ENCODE measurements around the gene CDC37L1. TPM values are rescaled to one million over a fixed set of nuclear protein-coding genes. Genes with fewer than 3 reads are reported as not detected.

Gene CDC37L1
- total and polyA plus RNA-seq, 2 of the 8 experiments (the other 6 are each of a cell fraction or from before 2014, with no cell fraction given): 4.6 to 23.8 TPM

- Histone ChIP-seq H2AK5ac (ENCODE audit: low read depth, low read length) (no peak overlapping the region), H3K23ac (ENCODE audit: insufficient read length) (no peak overlapping the region), H3K27me3 (replicated peaks in 1 of 4; ENCODE audit: control insufficient read depth in 3 of 4, extremely low read depth in 1 of 4, insufficient read depth in 3 of 4, low read length in 3 of 4) (no peaks in the 10 kb centered on the region), H3K14ac (ENCODE audit: insufficient read length) (no peak overlapping the region), H3K23me2 (ENCODE audit: low read depth, low read length) (no peaks in the 10 kb centered on the region), H2BK12ac (ENCODE audit: low read depth, low read length) (no peak overlapping the region), H2BK15ac (ENCODE audit: low read length) (no peak overlapping the region), H3K4ac (replicated peaks; ENCODE audit: insufficient read length, low read depth, low read length) (no peak overlapping the region), H3K9me3 (ENCODE audit: insufficient read depth in 2 of 2, low read depth in 1 of 2, low read length in 1 of 2) (no peaks in the 10 kb centered on the region), H2BK20ac (ENCODE audit: low read length) (no peak overlapping the region), H3K4me3 (ENCODE audit: extremely low read depth in 1 of 4, insufficient read depth in 2 of 4, low read depth in 3 of 4, low read length in 4 of 4) (no peak overlapping the region), H3K79me1 (ENCODE audit: low read depth, low read length) (no peaks in the 10 kb centered on the region; the same call in 1 of the 2 replicates), H3K18ac (ENCODE audit: extremely low read depth, low read length) (no peak overlapping the region), H3K56ac (replicated peaks; ENCODE audit: insufficient read length, low read depth, low read length) (no peak overlapping the region), H2BK120ac (replicated peaks; ENCODE audit: low read depth, low read length) (no peak overlapping the region), H4K91ac (replicated peaks; ENCODE audit: insufficient read length, low read length) (no peak overlapping the region), H2AFZ (ENCODE audit: low read length) (no peak overlapping the region), H4K8ac (ENCODE audit: extremely low read depth, insufficient read depth, low read length) (no peak overlapping the region), H4K20me1 (replicated peaks in 1 of 2; ENCODE audit: control insufficient read depth in 1 of 2, insufficient read depth in 2 of 2, low read length in 2 of 2) (no peaks in the 10 kb centered on the region), H2BK5ac (ENCODE audit: low read depth, low read length) (no peak overlapping the region), H3K79me2 (ENCODE audit: control insufficient read depth in 1 of 2, insufficient read depth in 2 of 2, low read length in 2 of 2) (peaks cover 0 to 11% of the 10 kb centered on the region in 2 experiments; a peak in 2 of 4 replicates), H3K9ac (replicated peaks in 1 of 4; ENCODE audit: extremely low read depth in 1 of 4, low read depth in 3 of 4, low read length in 3 of 4) (no peak overlapping the region), H3K27ac (ENCODE audit: low read depth, low read length) (no peak overlapping the region), H3K4me2 (ENCODE audit: insufficient read depth in 1 of 2, low read depth in 2 of 2, low read length in 2 of 2) (no peak overlapping the region), H3K36me3 (ENCODE audit: control insufficient read depth in 2 of 4, insufficient read depth in 4 of 4, low read length in 3 of 4) (0 out of 8 replicates have a peak, but pooled peaks cover 0 to 6% (median 0%) of the 10 kb centered on the region in 4 experiments), H3K4me1 (replicated peaks in 1 of 4; ENCODE audit: control insufficient read depth in 3 of 4, insufficient read depth in 4 of 4, low read length in 3 of 4) (no peaks in the 10 kb centered on the region), H4K5ac (ENCODE audit: insufficient read length, low read depth, low read length) (no peak overlapping the region)
- WGBS, 2 experiments (ENCODE audit: extremely low coverage in 1 of 2, insufficient coverage in 1 of 2, insufficient read length in 1 of 2, insufficient replicate concordance in 2 of 2, low coverage in 1 of 2, low lambda C conversion rate in 2 of 2, missing lambda C conversion rate in 1 of 2): 79% methylated on average over 7 of the region's 7 CpGs; no CpG with 5 or more reads in 1 of the 2 experiments
- ChIA-PET CTCF (ENCODE audit: partially characterized antibody) (no interaction called here), POLR2A (ENCODE audit: partially characterized antibody) (no interaction called here)
- no peak for FAIRE-seq
- DNase-seq (ENCODE audit: low read depth in 1 of 2, low spot score in 2 of 2): no peak
- no peak for TF ChIP-seq RNF2 (IDR thresholded peaks at IDR 0.05; ENCODE audit: borderline replicate concordance, low read depth, low read length, missing control alignments, poor library complexity, severe bottlenecking)
- no peak for TF ChIP-seq CHD2 (IDR thresholded peaks at IDR 0.05; ENCODE audit: low read length)
- no peak for TF ChIP-seq TAF1 (IDR thresholded peaks at IDR 0.05; ENCODE audit: low read depth, low read length)
- no peak for TF ChIP-seq NANOG (IDR thresholded peaks at IDR 0.05; ENCODE audit: insufficient read depth, low read depth, low read length, poor library complexity, severe bottlenecking)
- no peak for TF ChIP-seq JUN (IDR thresholded peaks at IDR 0.05; ENCODE audit: low read depth, low read length)
- TF ChIP-seq SIN3A (conservative IDR thresholded peaks at IDR 0.05 in 1 of 2, IDR thresholded peaks at IDR 0.05 in 1 of 2; ENCODE audit: low read depth in 1 of 2, low read length in 2 of 2): no peak
- no peak for TF ChIP-seq GTF2F1 (IDR thresholded peaks at IDR 0.05; ENCODE audit: borderline replicate concordance, low read depth, low read length)
- no peak for TF ChIP-seq POLR2AphosphoS5 (IDR thresholded peaks at IDR 0.05; ENCODE audit: low read depth, low read length)
- TF ChIP-seq NRF1 (IDR thresholded peaks at IDR 0.05; ENCODE audit: low read depth, low read length): no peak
- no peak for TF ChIP-seq RBBP5 (IDR thresholded peaks at IDR 0.05; ENCODE audit: borderline replicate concordance, low read depth, low read length)
- TF ChIP-seq EGR1 (IDR thresholded peaks at IDR 0.05; ENCODE audit: borderline replicate concordance, low read depth, low read length): no peak
- no peak for TF ChIP-seq EZH2 (IDR thresholded peaks at IDR 0.05; ENCODE audit: low read depth, low read length, severe bottlenecking)
- TF ChIP-seq CHD1 (IDR thresholded peaks at IDR 0.05; ENCODE audit: low read depth, low read length): no peak
Measured at GRCh38 chr9:4725706-4726442, 46.5 kb downstream of the CDC37L1 start.
